ENCODE measurements around the gene TRPV5.

The TRPV5 gene

DNA sequence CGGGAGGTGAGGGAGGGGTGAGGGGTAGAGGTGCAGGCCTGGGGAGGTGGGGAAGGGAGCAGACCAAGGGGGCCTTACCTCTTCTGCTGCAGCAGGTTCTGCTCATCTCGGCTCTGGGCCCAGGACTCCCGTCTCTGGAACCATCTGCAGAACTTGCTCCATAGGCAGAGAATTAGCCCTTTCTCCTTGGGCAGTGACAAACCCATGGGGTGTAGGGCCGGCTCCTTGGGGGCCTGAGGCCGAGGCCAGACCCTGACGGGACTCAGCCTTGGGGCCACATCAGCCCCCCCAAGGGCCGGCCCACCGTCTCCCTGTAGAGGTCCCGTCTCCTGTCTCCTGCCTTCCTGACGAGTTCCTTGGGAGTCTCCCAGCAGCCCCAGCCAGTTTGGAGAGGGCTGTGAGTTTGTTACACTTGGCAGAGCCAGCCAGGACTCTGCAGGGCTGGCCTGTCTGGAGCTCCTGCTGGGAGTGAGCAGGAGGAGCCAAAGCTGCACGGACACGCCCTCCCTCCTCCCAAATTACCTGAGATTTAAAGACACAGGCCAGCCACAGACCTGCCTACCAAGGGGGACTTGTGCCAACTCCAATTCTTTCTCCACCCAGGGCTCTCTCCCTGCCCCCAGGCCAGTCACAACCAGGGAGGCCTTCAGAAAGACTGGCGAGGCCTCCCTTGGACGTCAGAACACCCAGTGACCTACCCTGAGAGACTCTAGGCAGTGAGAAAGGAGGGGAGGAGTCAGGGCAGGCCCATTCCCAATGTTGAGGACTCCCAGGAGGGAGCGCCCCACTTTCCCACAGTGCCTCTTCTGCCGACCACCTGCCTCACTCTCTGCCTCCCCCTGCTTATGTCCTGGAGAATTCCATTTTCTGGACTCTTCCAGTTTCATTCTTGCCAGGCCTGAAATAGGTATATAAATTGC is 48.0 kb downstream of the TRPV5 start, which contains the start of gene TRPV6:
Gene TRPV6, minus strand, starts transcription at position 435 of the 920 bp plus-strand sequence.
- DNase-seq (ENCODE audit: low read depth): no peak

DNA sequence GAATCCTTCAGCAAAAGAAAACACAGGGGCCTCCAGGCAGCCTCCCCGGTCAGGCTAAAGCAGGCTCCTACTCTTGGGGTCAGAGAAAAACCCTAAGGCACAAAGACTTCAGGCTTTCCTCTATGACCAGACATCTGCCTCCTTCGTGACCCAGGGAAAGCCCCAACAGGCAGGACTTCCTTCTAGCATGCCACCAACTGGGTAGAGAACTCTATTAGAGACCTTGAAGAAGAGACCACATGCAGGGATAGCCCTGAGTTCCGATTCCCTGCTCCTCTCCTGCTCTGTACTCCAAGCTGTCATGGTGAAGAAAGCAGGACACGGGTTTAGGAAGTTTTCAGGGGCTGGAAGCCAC is 49.3 kb downstream of the TRPV5 start:
- no peak for DNase-seq (ENCODE audit: low read depth)

DNA sequence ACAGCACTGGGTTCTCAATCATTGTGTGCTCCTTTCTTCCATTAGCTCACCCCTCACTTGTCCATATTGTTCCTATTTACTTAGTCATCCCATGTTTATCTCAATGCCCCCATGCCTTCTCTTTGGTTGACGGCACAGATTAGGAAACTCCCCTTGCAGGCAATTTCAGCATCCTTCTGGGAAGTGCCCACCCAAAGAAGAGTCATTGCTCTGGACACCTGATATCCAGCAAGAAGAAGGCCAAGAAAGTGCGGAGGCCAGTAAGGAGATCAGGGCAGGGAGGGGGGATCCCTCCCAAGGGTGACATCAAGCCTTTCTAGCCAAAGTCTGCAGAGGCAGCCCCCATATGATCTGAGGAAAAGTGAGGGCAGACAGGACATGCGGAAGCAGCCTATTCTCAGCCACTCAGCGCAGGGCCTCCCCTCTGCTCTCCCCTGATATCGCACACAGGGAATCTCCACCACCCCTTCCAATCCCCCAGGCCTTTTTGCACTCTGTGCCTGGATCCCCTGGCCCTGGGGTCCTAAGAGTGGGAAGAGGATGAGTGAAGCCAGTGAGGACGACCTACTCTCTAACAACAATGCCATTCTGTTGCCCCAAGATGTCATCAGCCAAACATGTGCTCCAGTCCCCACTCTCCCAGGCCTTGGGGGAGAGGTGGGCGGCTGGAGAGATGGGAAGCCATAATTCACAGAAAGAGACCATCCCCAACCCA is 49.8 kb downstream of the TRPV5 start:
- no peak for DNase-seq (ENCODE audit: low read depth)

DNA sequence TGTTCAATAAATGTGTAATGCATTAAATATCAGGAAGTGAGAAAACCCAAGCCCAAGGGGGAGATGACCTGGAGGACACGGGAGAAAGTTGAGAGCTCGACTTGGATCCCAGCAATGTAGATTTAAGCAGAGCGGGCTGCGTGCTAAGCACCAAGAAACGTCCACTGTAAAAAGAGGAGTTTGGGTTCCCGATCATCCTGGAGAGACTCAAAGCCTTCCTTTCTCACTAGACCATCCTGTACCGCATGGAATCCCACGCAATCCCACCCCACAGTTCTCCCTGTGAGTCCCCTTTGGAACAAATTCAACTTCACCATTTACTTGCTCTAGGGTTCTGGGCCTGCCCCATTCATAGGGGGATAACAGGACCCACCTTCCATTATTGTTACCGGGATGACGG is 50.4 kb downstream of the TRPV5 start:
- no peak for DNase-seq (ENCODE audit: low read depth)

DNA sequence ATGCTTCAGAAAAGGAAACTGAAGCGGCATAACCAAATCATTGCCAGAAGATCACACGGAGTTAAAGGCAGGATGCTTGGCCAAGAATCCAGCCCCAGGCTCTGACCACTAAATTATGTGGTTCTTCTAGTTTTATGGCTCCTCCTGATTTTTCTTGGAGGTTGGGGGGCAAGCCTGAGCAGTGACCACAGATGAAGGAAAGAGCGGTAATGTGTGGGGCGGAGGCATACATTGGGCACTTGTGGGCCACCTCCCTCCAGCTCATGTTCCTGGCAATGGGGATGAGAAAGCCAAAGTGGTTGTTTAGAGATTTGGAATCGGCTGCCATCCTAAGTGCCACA is 51.2 kb downstream of the TRPV5 start:
- DNase-seq (ENCODE audit: low read depth): no peak

DNA sequence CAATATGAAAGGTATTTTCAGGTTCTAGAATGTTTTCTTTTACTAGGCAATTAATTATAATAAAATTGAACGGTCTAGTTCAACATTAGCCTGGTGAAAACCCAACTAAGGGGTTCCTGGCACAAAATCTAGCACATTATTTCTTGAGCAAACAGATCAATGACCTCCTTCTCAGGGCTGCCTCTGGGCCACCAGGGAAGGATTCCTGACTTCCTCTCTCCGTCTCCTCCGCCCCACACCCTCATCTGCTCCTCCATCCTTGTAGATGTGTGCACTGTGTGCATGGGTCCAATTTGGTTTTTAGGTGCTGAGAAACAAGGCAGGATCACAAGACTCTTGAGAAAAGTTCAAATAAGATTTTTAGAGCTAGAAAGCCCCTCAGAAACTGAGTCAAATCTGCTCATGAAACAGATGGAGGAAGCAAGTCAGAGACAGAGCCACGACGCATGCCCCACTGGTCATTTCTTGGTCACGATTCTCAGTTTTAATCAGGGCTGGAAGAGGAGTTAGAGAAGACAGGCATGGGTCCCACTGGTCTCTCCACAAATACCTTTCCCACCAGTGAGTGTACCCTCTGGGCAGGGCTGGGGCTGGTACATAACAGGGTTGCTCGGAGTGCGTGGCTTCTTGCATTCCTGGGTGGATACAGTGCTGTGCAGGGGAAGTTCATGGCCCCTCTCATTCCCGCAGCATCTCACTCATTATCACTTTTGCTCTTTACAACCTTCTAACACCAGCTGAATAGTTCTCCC is 51.8 kb downstream of the TRPV5 start:
- no peak for DNase-seq (ENCODE audit: low read depth)

DNA sequence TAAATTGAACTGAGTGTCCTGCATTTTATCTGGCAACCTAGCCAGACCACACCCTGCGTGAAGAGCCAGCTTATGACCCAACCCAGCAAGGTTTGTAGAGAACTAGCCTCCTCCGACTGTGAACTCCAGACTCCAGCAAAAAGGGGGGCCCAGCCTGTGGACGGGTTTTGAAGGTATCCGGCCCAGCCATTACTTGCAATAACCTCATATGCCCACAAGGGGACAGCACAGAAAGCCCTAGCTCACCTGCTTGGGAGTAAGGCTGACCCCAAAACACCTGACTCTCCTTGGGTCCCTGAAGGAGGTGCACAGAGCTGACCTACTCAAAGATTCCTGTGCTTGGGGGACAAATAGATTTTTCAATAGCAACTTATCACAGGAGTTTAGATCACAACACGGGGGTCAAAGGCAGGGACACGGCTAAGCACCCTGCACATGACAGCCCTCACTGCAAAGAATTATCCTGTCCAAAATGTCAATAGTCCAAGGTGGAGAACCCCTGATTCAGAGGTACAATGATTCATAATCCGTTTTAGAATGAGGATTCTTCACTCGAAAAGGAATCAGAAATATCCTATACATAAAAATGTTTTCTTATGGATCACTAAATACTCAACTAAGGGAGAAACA is 52.6 kb downstream of the TRPV5 start:
- DNase-seq (ENCODE audit: low read depth): no peak

DNA sequence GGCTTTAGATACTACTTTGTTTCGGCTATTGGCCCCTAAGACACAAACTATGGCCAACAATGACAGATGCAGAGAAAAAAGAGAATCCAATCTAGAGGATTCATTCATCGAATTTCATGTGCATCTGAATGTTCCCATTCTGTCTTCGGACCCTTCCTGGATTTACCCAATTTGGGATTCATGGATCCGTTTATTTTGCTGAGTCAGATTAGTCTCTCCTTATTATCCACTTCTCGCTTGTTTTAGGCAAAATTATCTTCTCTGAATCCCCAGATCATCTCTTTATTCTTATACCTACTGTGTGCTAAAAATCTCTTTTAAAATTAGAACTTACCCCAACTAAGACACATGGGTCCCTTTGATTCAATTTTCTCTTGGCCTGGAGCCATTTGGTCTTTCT is 54.5 kb downstream of the TRPV5 start:
- DNase-seq (ENCODE audit: low read depth): no peak

DNA sequence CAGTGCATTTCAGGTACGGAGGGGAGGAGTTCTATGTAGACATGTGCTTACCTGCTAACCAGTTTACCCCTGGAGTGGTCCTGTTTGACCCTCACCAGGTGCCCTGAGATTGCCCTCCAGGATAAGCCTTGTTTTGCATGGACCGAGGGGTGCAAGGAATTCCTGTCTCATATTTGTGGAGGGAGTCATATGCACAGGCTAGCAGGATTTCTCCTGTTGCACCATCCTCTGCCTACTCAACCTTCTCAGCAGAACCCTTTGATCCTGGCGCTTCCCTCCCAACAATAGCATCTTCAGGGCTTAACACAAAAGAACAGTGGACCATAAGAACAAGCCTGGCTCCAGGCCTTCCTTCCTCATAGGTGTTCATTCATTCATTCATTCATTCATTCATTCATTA is 55.2 kb downstream of the TRPV5 start:
- DNase-seq (ENCODE audit: low read depth): no peak

DNA sequence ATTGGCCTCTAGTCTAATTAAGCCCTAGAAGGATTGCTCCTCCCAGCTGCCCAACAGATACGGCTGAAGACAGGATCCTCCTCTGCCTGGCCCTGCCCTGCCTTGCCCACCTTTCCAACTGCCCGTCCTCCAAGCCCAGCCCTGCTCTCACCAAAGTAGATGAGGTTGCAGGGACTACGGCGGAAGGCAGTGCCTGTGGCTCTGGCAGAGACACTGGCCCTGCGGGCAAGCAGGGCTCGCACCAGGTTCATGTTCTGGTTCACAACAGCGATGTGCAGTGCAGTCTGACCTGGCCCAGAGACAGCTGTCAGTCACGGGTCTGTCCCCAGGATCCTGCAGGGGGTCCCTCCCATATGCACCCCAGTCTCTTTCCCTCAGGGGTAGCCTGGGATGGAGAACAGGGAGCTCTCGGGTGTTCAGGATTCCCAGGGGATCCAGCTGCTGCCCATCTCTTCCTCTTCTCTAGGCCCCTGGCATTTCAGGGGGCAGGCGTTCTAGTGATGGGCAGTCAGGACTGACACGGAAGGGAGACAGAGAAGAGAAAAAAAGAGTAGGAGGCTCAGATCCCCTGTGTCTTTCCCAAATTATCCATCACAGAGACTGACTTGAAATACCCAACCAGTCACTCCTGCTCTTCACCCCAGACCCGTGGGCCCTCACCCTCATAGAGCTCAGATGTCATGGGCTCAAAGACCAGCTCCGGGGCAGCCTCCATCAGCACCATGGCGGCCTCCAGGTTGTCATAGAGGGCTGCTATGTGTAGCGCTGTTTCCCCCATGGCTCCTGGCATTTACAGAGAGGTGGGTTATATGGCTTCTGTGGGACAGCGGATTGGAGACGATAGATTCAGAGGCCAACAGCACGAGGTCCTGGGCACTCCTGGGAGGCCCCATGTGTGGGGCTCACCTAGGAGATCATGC is 56.3 kb downstream of the TRPV5 start:
- DNase-seq (ENCODE audit: low read depth): no peak

DNA sequence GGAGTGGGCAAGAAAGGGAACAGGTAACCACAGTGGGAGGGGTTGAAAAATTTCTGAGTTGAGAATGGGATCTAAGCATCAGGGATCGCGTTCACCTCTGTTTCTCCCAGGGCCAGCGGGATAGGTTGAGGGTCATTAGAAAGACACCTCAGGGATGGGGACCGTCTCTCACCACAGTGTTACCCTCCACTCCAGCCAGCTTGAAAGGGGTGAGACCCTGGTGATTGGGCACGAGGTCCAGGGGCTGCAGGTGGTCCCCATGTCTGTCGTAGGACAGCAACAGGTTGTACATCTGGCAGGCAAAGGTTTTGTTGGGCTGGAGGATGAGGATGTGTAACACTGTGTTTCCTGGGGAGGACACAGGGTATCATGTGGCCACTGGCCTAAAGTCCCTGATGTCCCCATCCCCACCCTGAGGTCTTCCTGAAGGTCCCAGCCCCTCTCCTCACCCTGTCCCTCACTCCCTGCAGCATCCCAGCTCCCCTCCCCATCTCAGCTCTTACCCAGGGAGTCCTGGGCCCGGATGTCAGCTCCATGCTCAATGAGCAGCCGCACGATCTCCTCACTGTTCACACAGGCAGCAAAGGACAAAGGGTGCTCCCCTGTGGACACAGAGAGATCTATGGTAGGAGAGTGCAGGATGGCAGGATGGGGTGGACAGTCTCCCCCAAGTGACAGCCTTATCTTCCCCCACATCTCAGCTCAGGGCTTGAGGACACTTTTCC is 57.1 kb downstream of the TRPV5 start:
- no peak for DNase-seq (ENCODE audit: low read depth)

DNA sequence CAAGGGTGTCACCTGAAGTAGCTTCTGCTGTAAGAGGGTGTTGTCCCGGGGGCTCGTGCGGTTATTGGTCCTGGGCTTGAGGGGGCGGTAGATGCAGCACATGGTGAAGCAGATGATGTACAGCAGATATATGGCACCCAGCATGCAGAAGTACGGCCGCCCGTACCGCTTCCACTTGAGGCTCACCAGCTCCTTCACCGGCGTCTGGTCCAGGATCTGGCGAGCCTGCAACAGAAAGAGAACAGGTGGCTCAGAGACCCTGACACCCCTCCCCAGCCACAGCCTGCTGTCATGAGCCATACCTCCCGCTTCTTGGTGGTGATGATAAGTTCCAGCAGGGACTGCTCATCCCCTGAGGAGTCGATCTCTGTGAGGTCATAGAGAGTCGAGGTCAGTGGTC is 58.1 kb downstream of the TRPV5 start:
- no peak for DNase-seq (ENCODE audit: low read depth)

DNA sequence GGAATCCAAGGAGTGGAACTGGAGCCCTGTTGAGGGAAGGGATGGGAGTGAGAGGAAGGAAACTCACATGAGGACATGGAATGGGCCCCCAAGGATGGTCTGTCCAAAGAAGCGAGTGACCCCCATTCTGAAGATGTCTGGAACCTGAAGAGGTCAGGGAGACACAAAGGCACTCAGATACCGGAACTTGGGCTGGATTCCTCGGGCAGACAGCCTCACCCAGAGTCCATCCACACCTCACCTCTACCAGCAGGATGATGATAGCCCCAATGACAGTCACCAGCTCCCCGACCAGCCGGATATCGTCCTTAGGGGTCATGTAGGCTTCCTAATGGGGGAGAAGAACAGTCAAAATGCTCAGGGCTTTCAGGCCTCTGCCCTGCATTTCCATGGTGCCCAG is 58.7 kb downstream of the TRPV5 start:
- no peak for DNase-seq (ENCODE audit: low read depth)

DNA sequence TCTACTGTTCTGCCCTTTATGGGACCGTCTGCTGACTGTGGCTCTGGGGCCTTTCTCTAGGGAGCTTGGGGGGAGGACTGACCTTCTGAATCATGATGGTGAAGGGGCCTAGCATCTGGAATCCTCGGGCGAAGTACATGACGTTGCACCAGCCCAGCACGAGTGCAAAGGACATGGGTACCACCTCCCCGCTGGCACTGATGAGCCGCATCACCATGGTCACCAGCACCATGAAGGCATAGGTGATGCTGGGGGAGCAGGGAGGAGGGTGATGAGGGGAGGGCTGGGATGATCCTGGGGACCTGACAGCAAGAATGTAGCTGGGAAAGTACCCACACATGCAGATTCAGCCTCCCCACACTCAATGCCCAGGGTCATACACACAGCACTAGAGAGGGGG is 59.1 kb downstream of the TRPV5 start:
- no peak for DNase-seq (ENCODE audit: low read depth)

DNA sequence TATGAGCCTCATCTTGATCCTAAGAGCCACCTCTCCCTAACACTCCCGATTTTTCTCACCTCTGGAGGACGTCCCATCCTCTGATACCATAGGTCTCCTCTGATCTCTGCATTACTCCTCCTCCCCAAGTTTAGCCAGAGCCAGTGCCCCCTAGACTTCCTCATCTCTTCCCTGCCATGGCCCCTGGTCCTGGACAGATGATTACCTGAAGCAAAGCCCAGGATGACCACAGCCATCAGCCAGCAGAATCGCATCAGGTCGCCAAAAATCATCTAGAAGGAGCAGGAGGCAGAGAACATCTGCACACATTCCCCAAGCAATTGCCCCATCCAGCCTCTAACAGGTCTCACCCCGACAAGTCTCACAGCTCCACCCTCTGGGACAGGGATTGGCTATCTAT is 59.7 kb downstream of the TRPV5 start:
- no peak for DNase-seq (ENCODE audit: low read depth)

DNA sequence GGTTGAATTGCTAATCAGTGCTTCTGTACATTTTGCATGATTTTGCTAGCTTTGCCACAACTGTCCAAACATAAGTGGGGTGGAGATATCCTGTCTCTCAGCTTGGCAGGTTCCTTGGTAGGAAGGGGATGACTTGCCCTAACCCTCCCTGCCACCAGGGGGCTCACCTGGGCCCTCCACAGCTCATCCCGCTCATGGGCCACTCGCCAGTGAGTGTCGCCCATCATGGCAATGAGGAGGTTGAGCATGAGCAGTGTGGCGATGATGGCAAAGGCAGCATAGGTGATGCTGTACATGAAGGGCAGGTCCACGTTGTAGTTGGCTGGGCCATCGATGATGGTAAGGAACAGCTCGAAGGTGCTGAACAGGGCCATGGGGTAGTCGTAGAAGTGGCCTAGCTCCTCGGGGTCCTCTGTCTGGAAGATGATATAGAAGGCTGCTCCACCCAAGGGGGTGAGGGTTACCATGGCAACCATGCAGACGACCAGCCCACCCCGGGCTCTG is 60.2 kb downstream of the TRPV5 start:
- no peak for DNase-seq (ENCODE audit: low read depth)

DNA sequence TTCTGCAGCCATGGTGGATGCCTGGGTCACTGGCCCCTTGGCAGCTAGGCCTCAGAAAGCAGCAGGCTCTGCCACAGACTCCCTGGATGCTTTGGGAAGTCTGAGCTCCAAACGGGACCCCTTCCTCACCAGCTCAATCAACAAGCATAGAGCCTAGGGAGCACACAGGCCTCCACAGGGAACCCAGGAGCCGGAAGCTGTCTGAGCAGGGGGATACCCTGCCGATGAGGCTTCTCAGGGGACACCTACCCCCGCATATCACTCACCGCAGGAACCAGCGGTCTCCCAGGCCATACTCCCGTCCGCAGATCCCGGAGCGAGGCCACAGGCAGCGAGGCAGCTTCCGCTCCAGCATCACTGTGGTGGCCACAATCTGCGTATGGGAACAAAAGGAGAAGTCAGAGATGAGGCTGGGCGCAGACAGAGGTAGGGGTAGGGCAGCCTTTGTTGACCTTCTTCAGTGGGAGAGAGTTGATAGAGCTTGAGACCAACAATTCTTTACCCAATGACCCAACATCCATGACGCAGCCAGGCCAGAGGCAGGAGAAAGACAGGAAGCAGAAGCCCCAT is 61.4 kb downstream of the TRPV5 start:
- DNase-seq (ENCODE audit: low read depth): no peak

DNA sequence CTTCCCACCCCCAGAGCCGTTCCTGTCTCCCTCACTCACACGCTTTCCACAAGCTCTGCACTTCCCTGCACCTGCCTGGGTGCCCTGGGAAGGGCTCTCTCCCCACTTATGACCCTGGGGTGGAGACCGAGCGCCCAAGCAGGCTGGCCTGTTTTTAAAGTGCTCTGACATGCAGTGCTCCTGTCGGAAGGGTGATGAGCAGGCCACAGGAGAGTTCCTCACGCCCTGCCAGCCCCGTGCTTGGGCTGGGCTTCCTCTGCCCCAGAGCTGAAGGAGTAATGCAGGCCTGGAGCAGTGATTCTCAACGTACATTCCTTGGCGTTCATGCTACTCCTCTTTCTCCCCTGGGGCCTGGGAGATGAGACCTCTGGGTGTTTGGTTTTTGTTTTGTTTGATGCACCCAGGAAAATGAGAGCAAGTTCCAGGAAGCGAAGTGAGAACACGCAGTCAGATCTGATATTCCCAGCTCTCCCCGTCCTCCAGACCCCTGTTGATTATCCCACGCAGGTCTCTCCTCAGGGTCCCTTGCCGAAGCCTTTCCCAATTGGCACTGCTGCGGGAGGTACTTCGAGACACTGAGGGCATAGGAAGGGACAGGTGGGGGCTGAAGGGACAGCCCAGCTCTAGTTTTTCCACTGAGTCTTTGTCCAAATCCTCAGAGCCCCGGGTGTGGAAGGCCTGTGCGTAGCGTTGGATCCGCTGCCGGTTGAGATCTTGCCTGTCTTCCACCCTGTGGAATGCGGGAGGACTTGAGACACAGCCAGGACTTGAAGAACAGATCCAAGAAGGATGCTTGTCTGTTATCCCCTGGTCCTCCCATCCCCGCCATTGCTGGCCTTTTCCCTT is 62.1 kb downstream of the TRPV5 start:
- no peak for DNase-seq (ENCODE audit: low read depth)

Measured in activated T-helper 1 cell treated with Interleukin-2 at 50 U/mL for 16 hours (primary cell).